Left lobe of liver (tissue), 2 donors: ENCODE measurements around the gene LRRC49. TPM values are rescaled to one million over a fixed set of nuclear protein-coding genes. Genes with fewer than 3 reads are reported as not detected.
A peak's percentile ranks its signal among the peaks of the same experiment; 100 is the strongest.
"Not testable (repeated sequence)": the region's sequence is repeated elsewhere in the genome, so short reads cannot be mapped to it uniquely, and the experiment has no call there.

ENCODE experiments used
- ATAC-seq: fragments of 200-7000 bp; cut with Tn5 transposase; one replicate; pipeline ENCODE4 v1.9.1; 2020; ENCODE audit warnings: mild to moderate bottlenecking, moderate library complexity
- DNase-seq: peaks from one replicate; pipeline ENCODE4 v3.0.0-alpha.2; 2020; ENCODE audit warnings: low spot score
- total RNA-seq: library from RNA; stranded (reverse); gene quantifications from one replicate; pipeline ENCODE4 v1.2.1, GENCODE V29; 2021
- donor health status: DM: no; HTN: no; CAD: no; lungs with moderate emphysema.
- donor health status: DM: no; HTN: yes; CAD: no.

Gene LRRC49
- total RNA-seq, 1 donor from 2014 or later = 0.25 TPM

DNA sequence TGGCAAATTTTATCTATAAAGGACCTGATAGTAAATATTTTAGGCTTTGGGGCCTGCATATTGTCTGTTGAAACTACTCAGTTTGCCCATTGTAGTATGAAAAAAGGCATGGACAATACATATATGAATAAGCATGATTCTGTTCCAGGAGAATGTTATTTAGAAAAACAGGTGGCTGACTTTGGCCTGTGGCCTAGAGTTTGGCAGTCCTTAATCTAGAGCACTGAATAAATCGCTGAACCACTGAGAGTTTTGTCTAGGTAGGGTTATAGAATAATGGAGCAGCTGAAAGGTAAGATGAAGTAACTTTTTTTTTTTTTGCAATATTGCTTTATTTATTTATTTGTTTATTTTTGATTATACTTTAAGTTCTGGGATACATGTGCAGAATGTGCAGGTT lies 75.0 kb downstream of the LRRC49 start:
- ATAC-seq (no peak), DNase-seq (no peak)

DNA sequence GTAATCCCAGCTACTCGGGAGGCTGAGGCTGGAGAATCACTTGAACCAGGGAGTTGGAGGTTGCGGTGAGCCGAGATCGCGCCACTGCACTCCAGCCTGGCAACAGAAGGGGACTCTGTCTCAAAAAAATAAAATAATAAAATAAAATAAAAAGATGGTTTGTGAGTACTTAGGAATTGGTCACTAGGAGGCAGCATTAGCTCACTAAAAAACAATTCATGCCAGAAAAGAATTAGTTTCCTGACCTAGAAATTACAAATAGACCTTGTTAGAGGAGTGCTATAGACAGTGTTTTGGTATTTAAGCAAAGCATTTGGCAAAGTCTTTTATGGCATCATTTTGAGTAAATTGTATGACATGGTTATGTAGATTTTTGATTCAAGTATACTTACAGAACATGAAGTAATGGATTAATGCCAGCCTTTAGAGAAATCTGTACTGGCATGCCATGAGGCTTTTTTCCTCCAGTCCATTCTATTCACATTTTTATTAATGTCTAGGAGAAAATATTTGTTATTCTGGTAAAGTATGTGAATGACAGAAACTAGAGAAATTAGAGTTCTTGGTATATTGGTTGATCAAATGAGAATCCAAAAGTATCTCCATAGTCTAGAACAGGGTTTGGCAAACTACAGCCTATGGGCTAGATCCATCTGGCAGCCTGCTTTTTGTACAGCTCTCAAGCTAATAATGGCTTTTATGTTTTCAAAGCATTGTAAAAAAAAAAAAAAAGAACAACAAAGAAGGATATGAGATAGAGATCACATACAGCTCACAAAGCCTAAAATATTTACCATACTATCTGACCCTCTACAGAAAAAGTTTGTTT lies 81.6 kb downstream of the LRRC49 start:
- ATAC-seq (peak; percentile 69), DNase-seq (no peak)

DNA sequence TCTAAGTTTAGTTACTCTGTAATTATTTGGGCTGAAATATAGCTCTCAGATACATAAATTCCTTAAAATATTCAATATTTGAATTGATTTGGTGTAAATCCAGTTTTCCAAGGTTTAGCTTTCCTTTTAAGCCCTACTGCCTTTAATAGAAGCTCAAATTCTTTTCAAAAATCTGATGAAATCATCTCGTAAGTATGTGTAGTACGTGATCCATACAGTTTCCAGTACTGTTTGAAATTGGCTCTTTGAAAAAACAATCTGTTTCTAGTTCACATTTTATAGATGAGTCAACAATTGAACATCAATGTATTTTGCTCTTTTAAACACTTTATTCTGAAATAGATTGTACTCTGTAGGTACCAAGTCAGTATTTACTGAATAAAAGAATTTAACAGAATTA lies 84.2 kb downstream of the LRRC49 start:
- DNase-seq (no peak), ATAC-seq (no peak)

DNA sequence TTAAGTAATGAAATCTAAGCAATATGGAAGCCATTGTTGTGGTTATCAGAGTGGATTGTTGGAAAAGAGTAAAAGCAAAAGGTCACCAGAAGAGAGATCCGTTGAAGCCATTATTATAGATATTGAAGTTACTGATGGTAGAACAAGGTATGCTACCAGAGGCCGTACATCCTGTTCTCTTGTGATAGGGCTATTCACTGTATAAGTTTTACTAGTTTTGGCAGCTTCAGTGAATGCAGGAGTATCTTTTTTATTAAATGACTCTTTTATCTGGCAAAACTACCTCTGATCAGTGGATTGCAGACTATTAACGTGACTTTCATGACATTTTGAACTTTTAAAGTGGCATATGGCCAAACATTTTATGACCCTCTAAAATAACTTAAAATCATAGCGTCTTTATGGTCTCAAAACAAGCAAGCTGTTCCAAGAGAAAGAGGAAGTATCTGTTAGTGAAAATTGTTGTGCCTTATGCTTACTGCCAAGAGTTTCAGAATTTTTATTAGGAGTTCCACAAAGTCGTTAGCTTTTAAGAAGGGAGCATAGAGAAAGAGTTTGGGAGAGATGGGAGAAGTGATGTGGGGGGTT lies 102.9 kb downstream of the LRRC49 start:
- DNase-seq = no peak
- no peak for ATAC-seq

DNA sequence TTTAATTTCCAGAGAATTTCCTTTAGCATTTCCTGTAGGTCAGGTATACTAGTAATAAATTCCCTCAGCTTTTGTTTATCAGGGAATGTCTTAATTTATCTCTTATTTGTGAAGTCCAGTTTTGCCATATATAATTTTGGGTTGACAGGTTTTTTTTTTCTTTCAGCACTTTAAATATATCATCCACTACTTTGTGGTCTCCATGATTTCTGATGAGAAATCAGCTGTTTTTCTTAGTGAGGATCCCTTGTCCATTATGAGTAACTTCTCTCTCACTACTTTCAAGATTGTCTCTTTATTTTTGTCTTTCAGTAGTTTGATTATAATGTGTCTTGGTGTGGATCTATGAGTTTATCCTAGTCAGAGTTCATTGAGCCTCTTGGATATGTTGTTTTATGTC lies 105.7 kb downstream of the LRRC49 start:
- ATAC-seq = no peak
- DNase-seq = no peak

DNA sequence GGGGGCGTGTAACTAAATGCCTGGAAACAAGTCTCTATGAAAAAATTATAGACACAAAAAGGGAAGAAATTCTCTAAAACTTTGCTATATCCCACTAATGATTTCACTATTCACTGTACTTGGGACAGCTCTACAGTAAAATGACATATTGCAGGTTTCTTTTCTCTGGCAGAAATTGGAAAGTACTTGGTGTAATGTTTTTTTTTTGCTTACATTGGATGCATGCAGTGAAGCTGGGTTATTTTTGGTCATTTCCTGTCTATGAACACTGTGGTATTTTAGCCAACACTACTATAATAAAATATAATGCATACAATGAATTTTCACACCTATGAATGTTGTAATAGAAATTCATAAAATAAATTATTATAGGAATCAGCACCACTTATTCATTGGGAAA lies 109.7 kb downstream of the LRRC49 start:
- DNase-seq = no peak
- no peak for ATAC-seq

DNA sequence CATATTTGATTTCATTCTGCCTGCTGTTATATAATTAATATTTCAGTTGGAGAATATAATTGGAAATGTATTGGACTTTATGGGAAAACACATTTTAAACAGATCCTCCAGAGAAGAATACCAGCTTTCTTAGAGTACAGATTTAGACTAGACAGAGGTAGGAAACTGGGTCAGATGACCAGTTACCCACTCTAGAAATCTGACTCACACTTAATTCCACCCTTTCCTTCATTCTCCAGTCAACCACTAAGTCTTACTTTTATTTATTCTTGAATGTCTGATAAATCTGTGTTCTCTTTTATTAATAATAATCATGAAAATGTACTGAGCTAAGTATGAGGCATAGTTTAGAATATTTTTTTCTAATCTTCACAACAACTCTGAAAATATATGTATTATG lies 110.7 kb downstream of the LRRC49 start:
- no peak for ATAC-seq

DNA sequence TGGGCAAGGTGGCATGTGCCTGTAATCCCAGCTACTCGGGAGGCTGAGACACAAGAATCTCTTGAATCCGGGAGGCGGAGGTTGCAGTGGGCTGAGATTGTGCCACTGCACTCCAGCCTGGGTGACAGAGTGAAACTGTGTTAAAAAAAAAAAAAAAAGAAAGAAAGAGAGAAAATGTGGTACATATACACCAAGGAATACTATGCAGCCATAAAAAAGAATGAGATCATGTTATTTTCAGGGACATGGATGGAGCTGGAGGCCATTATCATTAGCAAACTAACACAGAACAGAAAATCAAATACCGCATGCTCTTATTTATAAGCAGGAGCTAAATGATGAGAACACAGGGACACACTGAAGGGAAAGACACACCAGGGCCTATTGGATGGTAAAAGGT lies 111.9 kb downstream of the LRRC49 start:
- ATAC-seq, DNase-seq: not testable (repeated sequence)

More for the DNA sequence above, 110.7 kb downstream of the LRRC49 start:
- DNase-seq = no peak

DNA sequence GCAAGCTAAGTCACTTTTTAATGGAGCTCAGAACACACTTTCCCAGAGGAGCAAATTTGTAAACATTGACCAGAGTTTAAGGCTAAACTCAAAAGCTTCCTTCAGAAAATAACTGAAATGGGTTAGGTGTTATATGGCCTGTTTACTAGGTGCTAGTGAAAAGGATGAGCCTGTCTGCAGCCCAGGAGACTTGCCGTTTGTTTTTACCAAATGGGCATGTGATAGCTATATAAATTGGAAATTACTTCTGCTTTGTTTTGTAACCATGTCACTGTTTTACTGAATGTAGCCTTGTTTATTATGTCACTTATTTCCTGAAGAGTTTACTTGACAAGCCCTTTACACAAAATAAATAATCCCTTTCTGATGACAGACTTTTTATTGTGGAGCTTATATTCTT lies 113.3 kb downstream of the LRRC49 start:
- no peak for DNase-seq
- no peak for ATAC-seq

DNA sequence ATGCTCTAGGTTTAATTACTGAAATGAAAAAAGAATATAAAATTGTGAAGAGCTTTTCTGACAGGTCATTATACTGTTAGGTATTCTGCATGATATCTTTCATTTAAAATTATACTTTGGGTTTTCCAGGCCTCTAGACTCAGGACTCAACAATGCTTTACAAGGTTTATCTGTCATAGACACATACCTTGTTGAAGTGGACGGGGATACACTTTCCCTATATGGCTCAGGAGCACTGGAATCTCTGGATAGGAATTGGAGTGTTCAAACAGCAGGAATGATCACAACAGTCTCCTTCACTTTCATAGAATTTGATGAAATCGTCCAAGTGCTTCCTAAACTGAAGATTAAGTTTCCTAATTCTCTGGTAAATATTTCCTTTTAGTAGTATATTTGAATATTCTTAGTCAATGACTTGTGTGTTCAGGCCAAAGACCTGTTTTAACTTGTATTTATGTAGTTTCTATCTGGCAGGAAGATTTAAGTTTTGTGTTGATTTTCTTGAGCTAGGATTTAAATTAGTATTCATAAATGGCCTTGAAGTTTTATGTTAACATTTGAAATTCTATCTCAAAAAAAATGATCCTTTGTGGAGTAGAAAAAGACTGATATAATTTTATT lies 115.7 kb downstream of the LRRC49 start:
- DNase-seq (no peak), ATAC-seq (no peak)

DNA sequence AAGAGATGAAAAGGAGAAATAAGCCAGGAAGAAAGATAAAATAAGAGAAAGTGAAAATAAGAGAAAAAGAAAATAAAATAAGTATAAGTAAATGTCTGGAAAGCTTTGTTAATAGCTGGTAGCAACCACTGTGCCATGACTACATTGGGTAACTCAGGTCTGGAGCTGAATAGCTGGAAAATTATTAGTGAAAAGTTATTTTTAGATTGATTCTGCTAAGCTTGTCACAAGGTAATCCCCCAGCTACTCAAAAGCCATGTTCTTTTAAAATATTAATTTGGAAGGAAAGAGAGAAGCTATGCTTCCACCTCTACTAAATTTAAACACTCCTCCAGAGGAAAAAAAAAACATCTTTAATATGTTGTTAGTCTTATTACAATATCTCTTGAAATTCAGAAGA lies 117.8 kb downstream of the LRRC49 start:
- ATAC-seq = no peak
- DNase-seq = no peak

DNA sequence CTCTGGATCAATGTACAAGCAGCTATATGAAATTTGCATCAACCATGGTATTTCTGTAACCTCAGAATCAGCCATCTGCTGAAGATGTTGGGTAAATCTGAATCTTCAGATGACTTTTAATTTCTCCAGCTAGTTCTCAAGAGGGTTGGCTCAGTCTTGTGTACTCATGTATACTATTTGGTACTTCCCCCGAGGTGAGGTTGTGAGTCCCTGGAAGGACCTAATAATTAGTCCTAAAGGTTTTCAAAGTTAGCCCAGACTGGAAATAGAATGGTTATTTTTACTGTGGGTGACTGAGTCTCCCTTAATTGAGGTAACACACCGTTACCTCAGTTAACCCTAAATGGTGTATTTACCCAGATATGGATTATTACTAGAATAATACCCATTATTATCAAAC lies 118.4 kb downstream of the LRRC49 start:
- DNase-seq (no peak), ATAC-seq (no peak)

DNA sequence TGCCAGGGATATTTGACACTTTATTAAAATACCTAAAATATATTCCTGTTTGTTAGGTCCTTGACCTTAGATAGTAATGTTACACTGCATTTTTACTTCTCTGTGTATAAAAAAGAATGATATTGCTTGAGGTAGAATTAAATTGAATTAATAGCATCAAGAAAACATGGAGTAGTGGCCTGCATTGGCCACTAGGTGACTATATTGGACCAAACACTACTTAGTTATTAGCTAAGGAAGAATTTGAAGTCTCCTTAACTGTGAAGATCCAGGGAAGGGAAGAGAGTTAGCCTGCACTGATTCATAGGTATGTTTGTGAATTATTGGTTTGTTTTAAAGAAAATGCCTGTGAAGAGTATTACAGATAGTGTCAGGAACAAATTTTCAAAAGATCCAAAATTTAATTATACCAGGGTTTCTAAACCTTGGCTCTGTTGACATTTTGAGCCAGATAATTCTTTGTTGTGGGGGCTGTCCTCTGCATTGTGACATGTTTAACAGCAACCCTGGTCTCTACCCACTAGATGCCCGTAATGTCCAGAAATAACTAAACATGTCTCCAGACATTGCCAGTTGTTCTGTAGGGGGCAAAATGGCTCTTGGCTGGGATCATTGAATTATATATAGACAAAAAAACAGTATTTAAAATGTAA lies 119.0 kb downstream of the LRRC49 start:
- no peak for DNase-seq
- ATAC-seq = peak; percentile 84

DNA sequence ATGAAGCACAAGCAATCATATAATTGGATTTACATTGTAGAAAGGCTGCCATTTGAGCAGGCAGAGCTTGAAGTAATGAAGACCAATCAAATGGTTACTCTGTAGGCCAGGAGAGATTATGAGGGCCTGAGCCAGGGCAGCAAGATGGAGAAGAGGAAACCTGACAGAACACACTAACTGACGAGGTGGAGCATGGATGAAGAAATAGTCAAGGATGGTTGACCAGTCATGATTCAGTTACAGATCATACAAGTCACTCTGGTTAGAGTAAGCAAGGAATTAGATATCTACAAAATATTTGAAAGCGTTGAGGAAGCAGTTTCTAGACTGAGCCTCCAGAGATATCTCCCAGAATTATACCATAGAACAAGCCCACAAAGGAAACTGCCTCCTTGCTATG lies 120.8 kb downstream of the LRRC49 start:
- no peak for ATAC-seq

DNA sequence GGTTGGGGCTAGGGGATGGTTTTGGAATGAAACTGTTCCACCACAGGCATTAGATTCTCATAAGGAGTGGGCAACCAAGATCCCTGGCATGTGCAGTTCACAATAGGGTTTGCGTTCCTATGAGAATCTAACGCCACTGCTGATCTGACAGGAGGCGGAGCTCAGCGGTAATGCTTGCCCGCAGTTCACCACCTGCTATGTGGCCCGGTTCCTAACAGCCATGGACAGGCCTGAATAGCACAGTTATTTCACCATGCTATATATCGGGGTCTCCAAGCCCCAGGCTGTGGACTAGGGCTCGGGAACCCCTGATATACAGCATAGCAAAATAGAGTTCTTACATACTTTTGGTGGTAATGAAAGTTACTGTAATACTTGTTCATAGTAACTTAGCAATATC lies 122.7 kb downstream of the LRRC49 start:
- ATAC-seq (no peak), DNase-seq (no peak)

More for the DNA sequence above, 120.8 kb downstream of the LRRC49 start:
- no peak for DNase-seq

DNA sequence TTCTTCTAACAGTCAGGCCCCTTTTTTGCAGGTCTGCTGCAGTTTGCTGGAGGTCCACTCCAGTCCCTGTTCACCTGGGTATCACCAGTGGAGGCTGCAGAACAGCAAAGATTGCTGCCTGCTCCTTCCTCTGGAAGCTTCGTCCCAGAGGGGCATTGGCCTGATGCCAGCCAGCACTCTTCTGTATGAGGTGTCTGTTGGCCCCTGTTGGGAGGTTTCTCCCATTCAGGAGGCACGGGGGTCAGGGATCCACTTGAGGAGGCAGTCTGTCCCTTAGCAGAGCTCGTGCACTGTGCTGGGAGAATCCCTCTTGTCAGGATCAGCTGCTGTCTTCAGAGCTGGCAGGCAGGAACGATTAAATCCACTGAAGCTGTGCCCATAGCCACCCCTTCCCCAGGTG lies 138.6 kb downstream of the LRRC49 start:
- not testable (repeated sequence) for ATAC-seq, DNase-seq

DNA sequence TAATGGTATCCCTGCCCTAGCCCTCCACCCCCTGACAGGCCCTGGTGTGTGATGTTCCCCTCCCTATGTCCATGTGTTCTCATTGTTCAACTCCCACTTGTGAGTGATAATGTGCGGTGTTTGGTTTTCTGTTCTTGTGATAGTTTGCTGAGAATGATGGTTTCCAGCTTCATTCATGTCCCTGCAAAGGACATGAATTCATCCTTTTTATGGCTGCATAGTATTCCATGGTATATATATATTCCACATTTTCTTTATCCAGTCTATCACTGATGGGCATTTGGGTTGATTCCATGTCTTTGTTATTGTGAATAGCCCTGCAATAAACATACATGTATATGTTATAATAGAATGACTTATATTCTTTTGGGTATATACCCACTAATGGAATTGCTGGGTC lies 142.9 kb downstream of the LRRC49 start:
- ATAC-seq, DNase-seq: not testable (repeated sequence)

DNA sequence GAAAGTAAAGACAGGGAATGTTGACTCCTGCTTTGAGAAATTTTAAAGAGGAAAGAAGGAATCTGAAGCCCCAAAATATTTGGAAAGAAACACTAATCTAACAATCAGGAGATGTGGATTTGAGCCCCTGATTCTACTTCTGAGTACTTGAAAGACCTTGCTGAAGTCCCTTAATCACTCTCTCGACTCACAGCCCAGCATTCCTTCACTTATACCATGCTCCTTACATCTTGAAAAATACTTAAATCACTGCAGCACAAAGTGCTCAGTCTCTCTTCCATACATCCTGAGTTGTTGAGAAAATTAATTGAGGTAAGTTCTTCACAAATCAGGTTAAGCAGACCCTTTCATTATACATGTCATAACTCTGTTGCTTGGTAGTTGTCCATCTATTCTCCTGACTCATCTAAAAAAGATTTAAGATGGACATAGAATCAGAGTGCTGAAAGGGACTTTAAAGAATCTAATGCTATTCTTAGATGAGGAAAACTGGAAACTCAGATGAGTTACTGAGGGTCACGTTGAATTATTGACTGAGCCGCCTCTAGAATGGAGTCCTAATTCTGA lies 149.8 kb downstream of the LRRC49 start:
- DNase-seq (no peak), ATAC-seq (no peak)

DNA sequence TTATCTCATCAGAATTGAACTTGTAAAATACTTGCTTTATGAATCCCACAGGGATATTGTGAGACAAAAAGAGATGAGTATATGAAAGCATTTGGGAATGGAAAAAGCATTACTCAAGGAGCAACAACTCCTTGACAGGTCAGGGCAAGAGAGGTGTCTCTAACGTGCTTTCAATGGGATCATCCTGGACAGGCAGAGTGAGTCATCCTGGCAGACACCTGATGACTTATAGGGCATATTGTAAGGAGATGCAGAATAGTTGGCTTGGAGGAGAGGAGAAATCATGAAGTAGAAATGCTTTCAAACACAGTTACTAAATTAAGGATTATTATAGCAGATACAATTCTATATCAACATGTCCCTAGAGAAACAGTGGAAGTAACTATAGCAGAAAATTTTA lies 150.7 kb downstream of the LRRC49 start:
- ATAC-seq = no peak
- no peak for DNase-seq

DNA sequence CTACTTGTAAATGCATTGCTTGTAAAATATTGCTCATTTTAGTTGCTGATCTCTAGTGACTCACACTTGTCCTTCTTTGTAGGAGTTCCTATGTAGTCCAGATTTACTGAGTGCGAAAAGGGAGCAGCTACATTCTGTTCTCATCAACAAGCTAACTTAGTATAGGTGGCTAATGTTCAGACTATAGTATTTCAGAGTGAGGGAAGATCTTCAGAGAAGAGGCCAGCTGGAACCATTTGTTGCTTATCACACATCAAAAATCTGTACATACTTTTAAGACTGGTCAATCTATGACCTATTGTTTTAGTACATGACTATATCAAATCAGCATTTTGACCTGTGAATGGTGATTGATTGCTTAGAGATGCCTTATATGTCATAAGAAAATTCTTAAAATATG lies 151.4 kb downstream of the LRRC49 start:
- ATAC-seq (no peak), DNase-seq (no peak)

DNA sequence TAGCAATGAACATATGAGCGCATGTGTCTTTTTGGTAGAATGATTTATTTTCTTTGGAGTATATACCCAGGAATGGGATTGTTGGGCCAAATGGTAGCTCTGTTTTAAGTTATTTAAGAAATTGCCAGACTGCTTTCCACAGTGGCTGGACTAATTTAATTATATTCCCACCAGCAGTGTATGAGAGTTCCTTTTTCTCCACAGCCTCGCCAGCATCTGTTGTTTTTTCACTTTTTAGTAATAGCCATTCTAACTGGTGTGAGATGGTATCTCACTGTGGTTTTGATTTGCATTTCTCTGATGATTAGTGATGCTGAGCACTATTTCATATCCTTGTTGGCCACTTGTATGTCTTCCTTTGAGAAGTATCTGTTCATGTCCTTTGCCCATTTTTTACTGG lies 153.5 kb downstream of the LRRC49 start:
- DNase-seq, ATAC-seq: not testable (repeated sequence)
